Measurements from ENCODE around the gene EIF3CL.
"Not testable (repeated sequence)": the region's sequence is repeated elsewhere in the genome, so short reads cannot be mapped to it uniquely, and the experiment has no call there.

GRCh38 chr16:28363408-28363807, 40.2 kb downstream of the EIF3CL start, which contains the start of gene NPIPB6:
- TF ChIP-seq CREM (CRISPR knock-in tag; IDR thresholded peaks at IDR 0.05); ZBTB21 (CRISPR knock-in tag; IDR thresholded peaks at IDR 0.05; ENCODE audit: borderline replicate concordance): not testable (repeated sequence)

Measured in WTC11 (cell line).